GM19025 (cell line): ENCODE measurements around the gene TBX1.
"Not testable (repeated sequence)": the region's sequence is repeated elsewhere in the genome, so short reads cannot be mapped to it uniquely, and the experiment has no call there.

ENCODE experiments used
- ATAC-seq: cut with Tn5 transposase; IDR thresholded peaks from one replicate; pipeline ENCODE4 v1.9.1; 2021; ENCODE audit warnings: mild to moderate bottlenecking, low read depth, moderate library complexity; ENCODE audit not compliant: unreplicated experiment

The TBX1 gene

DNA sequence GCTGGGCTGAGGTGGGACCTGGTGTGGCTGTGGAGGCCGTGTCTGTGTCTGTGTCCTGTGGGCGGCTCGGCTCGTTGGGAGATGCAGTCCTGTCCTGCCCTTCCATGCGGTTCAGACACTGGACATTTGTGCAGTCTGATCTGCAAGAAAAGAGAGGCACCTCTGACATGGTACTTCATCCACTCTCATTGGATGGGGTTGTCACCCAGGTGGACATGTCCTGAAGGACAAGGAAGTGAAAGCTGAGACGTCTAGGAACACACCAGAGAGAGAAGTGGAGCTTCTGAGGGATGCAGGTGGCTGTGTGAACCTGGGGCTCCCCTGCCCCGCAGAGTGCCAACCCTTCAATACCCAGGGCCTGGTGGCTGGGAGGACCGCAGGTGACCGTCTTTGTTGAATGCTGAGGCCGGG is 18.4 kb downstream of the TBX1 start:
- ATAC-seq, result no peak

DNA sequence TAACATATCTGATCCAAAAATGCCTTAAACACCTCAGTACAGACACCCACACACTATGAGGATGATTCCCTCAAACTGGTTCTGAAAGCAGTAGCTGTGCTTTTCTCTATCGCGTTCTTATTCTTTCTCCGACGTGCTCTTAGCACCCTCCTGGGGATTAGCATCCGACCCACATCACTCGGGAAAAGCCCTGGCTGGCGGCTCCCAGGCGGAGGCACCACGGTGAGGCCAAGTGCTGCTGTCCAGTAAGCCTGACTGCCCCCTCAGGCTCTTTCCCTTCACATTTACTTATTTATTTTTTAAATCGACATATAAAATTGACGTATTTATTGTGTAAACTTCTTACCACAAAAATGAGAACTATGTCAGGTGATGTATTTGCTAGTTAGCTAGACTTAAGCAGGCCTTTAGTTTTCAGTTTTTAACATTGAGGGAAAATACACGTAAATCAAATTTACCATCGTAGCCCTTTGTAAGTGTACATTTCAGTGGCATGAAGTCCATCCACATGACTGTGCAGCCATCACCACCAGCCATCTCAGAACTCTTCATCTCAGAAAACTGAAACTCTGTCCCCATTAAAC is 19.2 kb downstream of the TBX1 start:
- no peak for ATAC-seq

DNA sequence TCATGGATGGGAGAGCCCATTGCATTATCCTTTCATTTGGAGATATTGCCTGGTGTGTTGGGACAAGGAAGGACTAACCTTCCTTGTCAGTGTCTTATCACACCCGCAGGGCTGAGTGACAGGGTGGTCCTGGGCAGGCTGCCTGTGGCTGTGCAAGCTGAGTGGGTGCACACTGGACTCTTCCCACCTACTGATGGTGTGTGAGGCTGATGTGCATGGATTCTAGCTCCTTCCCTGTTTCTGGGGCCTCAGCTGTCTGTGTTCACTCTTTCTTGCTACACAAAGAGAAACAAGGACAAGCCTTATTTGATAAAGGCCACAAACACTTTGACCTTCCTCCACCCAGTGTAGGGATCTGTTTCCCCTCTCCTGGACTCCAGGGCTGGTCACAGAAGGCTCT is 22.0 kb downstream of the TBX1 start:
- no peak for ATAC-seq

DNA sequence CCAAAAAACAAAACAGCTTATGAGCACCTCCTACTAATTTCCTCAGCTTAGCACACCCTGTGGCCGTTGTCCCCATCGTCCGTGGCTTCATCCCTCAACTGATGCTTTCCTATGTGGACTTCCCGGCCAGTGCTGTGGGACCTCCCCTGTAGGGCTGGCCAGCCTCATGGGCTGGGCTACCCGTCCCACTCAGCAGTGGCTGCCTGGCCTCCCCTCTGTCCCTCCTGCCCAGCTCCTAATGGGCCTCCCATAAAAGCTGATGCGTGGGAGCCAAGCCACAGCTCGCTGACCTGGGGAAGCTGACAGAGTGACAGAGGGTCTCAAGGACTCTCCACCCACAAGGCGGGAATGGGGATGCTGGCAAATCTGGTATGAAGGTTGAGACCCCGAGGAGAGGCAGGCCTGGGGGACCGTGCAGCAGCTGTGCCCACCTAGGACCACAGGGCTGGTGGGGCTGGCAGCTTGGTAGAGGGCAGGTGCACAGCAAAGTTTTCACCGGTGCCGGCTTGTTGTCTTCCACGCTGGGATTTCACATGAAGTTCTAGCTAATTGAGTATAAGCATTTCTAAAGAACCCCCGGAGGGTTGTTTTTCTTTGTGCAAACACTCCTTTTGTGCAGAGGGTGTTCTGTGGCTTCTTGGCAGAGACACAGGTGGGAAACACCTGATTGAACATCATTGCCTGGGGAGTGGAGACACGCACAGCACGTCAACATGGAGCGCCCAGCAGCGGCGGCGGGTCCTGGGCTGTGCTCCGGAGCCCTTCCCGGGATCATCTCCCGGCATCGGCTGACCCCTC is 23.2 kb downstream of the TBX1 start:
- ATAC-seq, result no peak

DNA sequence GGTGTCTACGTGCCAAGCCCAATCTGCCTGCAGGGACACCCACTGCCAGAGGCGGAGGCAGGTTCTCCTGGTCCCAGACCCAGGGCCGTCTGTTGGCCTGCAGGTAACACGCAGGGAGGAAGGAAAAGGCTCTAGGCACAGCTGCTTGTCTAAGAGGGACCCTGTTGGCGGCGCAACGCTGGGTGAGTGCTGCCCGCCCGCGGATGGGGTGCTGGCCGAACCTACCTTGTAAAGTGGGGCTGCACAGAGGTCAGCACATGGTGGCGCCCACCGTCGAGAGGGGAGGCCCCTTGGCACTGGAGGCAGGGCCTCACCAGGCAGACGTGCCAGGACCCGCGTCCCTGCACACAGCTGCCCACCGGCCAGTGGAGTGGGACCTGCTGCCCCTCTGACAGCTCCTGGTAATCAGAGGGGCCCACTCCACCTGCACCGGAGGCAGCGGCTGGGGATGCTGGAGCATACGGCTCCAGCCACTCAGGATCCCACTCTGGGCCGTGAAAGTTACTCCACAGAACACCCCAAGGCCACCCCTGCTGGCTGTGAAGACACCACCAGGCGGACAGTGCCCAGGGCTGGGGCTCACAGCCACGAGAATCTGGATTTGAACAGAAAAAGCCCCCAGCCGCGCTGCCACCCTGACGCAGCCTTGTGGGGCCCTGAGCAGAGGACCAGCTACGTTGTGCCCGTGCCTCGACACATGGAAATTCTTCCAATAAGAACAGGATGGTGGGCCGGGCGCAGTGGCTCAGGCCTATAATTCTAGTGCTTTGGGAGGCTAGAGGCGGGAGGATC is 24.0 kb downstream of the TBX1 start:
- ATAC-seq, result no peak

DNA sequence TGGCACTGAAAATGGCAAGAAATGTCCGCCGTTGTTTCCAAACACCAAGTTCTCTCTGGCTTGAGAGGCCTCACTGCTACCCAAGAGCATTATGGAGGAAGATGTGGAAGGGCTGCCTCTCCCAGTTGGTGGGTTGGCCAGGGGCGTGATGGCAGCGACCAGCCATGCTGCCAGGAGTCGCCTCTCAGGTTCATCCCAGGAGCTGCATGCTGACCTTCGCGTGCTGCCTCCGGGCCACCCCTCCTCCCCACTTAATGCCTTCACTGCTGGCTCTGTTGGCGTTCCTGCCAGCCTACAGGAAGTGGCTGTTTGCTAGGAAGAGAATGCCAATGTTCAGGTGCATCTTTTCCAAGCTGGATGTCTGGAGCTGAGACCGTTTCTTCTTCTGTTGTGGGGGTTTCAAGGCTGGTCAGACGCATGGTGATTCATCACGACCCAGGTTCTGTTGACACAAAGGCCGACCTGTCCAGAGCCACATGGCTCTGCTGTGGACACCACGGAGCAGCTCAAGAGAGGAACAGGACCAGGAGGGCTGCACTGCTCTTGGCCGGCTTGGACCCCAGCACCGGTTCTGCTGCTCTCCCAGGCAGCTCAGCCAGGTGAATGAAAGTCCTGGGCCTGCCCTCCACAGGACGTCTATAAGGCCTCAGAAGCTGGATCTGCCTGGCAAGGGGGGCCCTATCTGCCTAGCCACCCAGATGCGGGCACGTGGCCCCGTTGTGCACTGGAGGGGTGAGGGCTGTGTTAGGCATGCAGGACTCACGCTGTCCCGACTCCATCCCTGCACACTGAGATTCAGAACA is 25.1 kb downstream of the TBX1 start:
- ATAC-seq, result no peak

DNA sequence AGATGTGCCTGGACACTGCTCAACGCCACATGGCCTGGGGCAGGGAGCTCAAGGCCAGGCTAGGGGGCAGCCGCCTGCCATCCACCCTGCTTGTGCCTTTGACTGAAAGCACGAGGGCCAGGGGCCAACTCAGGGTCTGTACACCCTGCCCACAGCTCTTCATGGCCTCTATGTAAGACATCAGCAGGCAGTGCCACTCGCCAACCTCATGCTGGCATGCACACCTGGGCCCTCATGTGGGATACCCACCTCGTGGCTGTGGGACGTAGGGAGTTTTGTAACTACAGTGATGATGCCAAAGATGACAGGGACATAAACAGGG is 25.6 kb downstream of the TBX1 start:
- ATAC-seq, result no peak

DNA sequence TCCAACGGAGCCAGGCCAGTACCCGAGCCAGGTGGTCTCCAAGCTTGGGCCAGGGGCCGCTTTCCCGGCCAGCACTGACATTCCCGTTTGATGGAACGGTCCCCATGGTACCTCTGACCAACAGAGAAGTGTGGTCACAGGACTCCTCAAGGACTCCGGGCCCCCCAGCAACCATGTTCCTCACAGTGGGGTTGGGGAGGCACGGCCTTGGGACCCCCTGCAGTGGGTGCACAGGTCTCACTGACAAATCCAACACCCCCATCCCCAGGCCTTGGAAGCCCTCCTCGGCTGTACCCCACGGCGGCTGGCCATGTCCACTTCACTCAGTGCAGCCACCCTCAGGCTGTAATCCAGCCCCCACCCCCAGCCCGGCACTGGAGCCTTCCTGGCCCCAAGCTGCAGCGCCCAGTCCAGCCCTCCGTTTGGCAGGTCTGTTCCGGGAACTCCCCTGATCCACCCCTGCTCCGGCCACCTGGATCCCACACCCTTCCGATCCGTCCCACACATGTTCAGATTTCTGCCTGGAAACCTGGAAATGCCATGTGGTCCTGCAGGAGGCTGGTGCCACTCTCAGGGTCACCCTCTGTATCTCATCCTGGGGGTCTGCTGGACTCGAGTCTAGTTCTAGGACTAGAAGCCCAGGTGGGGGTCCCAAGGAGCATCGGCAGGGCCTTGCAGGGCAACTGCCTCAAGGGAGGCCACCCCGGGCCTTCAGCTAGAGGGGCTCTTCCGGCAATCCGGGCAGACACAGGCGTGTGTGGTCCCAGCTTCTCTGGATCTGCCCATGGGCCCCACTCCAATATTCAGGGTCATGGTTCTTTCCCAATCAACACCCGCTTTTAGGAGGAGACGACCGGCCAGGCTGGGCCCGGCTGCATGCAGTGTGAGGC is 26.6 kb downstream of the TBX1 start:
- ATAC-seq, result no peak

DNA sequence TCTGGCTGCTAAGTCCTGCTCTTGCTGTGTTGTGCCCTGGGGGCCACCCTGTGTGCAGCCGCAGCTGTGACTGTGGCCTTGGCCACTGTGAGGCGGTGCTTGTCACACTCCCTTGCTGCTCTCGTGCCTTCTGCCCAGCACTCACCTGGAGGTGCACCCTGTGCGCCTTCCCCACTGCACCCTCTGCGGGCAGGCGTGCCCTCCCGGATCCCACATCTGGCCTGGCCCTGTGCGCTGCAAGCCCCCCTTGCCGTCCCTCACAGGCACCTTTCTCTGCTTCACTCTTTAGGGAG is 27.2 kb downstream of the TBX1 start:
- no peak for ATAC-seq

DNA sequence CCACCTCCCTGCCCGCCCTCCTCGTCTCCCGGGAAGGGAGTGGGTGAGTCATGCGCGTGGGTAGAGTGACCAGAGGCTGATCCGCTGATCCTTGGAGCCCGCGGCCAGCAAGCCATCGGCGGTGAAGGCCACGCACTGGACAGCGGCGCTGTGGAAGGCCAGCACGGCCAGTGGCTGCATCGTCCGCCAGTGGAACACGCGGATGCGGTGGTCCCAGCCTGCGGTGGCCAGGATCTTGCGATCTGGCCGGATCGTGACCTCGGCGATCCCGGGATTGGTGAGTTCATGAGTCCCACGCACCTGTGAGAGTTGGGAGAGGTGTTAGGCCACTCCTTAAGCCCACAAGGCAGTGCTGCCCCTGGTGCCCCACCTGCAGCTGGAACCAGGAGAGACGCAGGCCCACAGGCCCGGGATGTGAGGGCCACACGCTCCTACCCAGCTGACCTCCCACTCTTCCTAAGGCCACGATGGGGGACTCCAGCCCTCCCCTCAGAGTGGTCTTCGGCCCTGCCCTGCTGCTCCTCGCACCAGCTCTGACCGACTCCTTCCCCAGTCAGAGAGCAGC is 28.2 kb downstream of the TBX1 start:
- ATAC-seq, result no peak

DNA sequence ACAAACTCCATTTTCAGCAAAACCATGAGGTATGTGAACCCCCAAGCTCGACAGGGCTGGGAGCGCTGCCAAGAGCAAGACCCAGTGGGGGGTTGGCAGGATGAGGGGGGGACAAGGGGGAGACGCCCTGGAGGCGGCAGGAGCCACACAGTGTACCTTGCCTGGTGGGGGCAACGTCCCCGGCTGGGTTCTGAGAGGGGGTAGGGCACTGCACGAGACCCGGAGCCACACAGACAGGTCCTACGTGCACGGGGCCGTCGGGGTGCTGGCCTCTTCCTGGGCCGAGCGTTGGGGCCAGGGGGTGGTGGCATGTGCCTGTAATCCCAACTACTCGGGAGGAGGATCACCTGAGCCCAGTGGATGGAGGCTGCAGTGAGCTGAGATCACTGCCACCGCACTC is 28.8 kb downstream of the TBX1 start:
- ATAC-seq, result no peak

DNA sequence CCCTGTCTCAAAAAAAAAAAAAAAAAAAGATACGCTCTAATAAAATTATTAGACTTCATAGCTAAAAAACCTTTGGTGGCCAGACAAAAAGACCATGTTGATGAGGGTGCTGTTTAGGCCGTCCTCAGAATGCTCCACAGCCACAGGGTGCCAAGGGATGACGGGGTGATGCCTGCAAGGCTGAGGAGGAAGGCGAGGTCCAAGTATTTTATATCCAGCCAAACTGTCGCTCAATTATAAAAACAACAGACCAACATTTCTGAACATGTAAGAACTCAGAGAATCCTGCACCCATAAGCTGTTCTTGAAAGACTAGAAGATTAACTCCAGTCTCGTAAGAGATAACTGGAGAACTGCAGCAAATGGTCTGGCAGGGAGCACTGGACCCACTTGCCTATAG is 29.2 kb downstream of the TBX1 start:
- no peak for ATAC-seq

DNA sequence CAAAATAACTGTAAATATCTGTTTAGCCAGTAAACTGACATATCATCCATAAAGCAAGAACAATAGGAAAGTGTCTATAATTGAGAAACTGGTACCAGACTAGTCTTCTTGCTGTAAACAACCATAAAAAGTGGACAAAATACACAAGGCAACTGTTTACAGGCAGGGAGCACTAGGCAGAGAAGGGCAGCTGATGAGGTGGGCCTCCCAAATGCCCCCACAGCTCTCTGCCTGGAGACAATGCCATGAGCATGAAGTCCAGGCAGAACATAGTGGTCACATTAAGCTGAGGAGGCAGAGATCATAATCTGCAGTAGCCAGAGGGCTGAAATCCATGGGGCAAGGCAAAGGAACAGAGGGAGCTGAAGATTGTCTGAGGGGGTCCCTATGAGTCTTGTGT is 30.7 kb downstream of the TBX1 start:
- ATAC-seq, result no peak

DNA sequence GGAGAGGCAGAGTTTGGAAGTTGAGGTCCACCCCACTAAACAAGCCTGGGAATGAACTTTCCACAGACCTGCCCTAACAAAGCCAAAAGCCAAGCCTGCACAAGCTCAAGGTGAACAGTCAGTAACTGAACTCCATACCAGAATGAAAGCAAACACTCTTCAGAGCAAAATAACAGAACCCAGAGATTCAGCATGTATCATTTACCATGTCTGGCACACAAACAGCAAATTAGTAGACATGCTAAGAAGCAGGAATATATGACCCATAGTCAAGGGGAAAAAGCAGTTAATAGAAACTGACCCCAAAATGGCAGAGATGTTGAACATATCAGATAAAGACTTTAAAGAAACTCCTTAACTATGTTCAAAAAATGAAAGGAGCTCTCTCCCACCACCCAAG is 31.3 kb downstream of the TBX1 start:
- ATAC-seq, result no peak

DNA sequence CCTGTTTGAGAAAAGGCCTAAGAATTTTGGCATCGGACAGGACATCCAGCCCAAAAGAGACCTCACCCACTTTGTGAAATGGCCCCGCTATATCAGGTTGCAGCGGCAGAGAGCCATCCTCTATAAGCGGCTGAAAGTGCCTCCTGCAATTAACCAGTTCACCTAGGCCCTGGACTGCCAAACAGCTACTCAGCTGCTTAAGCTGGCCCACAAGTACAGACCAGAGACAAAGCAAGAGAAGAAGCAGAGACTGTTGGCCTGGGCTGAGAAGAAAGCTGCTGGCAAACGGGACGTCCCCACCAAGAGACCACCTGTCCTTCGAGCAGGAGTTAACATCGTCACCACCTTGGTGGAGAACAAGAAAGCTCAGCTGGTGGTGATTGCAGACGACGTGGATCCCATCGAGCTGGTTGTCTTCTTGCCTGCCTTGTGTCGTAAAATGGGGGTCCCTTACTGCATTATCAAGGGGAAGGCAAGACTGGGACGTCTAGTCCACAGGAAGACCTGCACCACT is 31.9 kb downstream of the TBX1 start:
- ATAC-seq, result not testable (repeated sequence)

DNA sequence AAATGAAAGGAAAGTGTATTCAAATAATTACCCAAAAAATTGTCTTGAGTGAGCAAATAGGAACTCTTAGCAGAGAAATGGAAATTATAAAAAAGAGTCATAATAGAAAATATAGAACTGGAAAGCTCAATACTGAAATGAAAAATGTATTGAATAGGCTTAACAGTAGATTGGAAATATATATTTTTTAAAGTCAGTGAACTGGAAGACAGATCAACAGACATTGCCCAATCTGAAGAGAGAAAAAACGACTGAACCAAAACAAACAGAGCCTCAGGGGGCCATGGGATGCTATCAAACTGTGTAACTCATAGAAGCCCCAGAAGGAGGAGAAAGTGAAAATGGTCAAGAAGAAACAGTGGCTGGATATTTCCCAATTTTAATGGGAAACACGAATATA is 32.6 kb downstream of the TBX1 start:
- no peak for ATAC-seq

DNA sequence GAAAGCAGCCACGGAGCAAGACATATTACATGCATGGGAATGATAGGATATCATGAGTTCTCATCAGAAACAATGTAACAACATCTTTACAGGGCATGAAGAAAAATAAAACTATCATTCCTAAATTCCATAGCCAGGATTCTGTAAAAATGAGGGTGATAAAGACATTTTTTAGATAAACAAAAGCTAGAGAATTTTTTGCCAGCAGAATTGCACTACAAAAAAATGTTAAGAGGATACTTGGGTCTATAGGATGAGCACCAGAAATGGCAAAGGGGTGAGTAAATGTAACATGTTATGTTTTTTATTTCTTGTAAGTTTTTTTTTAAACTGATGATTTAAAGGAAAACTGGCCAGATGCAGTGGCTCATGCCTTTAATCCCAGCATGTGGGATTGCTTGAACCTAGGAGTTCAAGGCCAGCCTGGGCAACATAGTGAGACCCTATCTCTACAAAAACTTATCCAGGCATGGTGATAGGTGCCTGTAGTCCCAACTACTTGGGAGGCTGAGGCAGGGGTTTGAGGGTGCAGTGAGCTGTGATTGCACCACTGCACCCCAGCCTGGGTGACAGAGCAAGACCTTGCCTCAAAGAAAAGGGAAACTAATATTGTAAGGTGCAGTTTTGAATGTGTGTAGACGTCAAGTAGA is 33.2 kb downstream of the TBX1 start:
- ATAC-seq, result no peak

DNA sequence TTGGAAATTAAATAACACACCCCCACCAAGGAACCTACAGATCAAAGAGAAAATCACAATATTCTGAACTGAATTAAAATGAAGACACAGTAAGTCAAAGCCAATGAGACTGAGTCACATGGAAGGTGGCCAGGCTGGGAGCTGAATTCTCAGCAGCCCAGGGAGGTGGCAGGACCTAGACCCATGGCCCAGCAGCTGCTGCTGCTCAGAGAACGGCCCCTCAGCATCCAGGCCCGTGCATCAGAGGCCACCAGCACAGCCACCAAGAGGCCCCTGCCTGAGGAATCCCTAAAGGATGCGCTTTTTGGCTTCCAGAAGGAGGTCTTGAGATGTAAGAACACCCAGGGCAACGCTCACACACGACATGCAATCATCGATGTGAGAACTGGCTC is 35.0 kb downstream of the TBX1 start:
- no peak for ATAC-seq

DNA sequence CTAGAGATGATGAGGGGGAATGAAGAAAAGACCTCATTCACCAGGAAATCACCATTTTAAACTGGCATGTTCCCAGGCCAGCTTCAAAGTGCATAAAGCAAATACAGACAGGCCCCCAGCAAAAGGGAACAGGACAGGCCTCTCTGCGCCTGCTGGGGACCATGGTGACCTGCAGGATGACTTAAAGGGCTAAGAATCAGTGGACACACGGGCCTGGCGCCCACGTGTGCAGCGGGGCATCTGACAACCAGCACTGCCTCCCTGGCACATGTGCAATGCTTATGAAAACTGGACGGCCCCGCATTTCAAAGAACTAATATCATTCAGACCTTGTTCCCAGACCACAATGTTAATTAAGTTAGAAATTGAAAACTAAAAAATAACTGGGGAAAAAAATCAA is 35.6 kb downstream of the TBX1 start:
- ATAC-seq, result no peak
